ENCODE data around the gene CAMKK2.

DNA sequence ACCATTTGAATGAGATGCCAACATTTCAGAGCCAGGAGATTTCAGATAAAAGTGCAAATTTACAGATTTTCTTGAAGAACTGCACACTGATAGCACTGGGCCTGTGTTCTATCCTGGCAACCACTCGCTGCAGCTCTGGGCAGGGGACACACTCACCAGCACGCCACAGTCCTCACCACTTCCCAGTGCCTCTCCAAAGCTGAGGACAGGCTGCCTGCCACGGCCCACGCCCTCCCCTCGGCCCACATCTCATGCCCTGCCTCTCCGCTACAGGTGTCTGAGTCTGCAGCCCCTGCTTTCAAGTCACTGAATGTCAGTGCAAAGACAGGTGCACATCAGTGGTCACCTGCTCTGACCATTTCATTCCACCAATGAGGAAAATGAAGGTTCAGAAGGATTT is 12.7 kb downstream of the CAMKK2 start:
- TF ChIP-seq, protein P1, sequence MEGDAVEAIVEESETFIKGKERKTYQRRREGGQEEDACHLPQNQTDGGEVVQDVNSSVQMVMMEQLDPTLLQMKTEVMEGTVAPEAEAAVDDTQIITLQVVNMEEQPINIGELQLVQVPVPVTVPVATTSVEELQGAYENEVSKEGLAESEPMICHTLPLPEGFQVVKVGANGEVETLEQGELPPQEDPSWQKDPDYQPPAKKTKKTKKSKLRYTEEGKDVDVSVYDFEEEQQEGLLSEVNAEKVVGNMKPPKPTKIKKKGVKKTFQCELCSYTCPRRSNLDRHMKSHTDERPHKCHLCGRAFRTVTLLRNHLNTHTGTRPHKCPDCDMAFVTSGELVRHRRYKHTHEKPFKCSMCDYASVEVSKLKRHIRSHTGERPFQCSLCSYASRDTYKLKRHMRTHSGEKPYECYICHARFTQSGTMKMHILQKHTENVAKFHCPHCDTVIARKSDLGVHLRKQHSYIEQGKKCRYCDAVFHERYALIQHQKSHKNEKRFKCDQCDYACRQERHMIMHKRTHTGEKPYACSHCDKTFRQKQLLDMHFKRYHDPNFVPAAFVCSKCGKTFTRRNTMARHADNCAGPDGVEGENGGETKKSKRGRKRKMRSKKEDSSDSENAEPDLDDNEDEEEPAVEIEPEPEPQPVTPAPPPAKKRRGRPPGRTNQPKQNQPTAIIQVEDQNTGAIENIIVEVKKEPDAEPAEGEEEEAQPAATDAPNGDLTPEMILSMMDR (IDR thresholded peaks at IDR 0.05) = no peak
- TF ChIP-seq POLR2A (IDR thresholded peaks at IDR 0.05) = no peak
- no peak for TF ChIP-seq EP300 (IDR thresholded peaks at IDR 0.05)
- TF ChIP-seq POLR2AphosphoS5 (IDR thresholded peaks at IDR 0.05) = no peak

All from suprapubic skin (tissue), 4 donors.